Mesodermal cell (in vitro differentiated cells): ENCODE results near the gene TMEM117.
"Not testable (repeated sequence)": the region's sequence is repeated elsewhere in the genome, so short reads cannot be mapped to it uniquely, and the experiment has no call there.

Experiments
- H3K27ac ChIP-seq: 2 replicates; pipeline ENCODE4 v1.7.0; 2013; ENCODE audit warnings: mild to moderate bottlenecking, low read depth, low read length, moderate library complexity; ENCODE audit not compliant: severe bottlenecking
- H3K36me3 ChIP-seq: 2 replicates; pipeline ENCODE4 v1.7.1; 2013; ENCODE audit warnings: mild to moderate bottlenecking, low read length, moderate library complexity; ENCODE audit not compliant: control insufficient read depth, insufficient read depth
- H3K4me1 ChIP-seq: one replicate; pipeline ENCODE4 v1.7.1; 2013; ENCODE audit warnings: mild to moderate bottlenecking, low read length; ENCODE audit not compliant: insufficient read depth, control insufficient read depth, poor library complexity, severe bottlenecking
- H3K4me3 ChIP-seq: 2 replicates; pipeline ENCODE4 v1.7.0; 2013; ENCODE audit warnings: low read length, control low read depth, mild to moderate bottlenecking; ENCODE audit not compliant: insufficient read depth, poor library complexity, severe bottlenecking; ENCODE audit errors: extremely low read depth
- H3K9me3 ChIP-seq: 2 replicates; pipeline ENCODE4 v1.7.1; 2013; ENCODE audit warnings: mild to moderate bottlenecking, low read length, moderate library complexity; ENCODE audit not compliant: control insufficient read depth
- WGBS, 2 experiments: methylation state at CpG; one replicate each; pipeline ENCODE4 v1.1.5; 2013; ENCODE audit warnings: missing lambda C conversion rate in 2 of 2; ENCODE audit not compliant: insufficient coverage in 2 of 2; 5-methylcytosine and 5-hydroxymethylcytosine counted together

TMEM117 gene

DNA sequence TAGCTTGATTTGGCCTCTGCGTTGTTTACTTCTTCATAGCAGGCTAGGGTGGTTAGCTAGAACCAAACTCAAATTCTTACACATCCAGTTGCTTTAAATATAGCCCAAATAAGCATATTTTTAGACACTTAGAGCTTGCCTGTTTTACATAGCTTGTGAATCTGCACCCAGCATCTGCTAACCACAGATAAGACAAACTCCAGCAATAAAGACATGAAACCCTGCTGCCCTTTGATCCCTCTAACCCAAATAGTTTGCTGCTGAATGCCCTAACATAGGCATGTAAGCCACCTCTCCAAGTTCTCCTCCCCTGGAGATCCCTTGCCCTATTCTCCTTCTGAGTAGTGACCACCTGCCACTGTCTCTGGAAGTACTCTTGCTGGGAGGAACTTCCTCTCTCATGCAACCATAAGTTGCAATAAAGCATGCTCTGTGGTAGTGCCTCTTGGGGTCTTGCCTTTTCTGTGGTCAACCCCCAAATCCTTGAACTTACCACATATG is 185.6 kb downstream of the TMEM117 start:
- Histone ChIP-seq H3K9me3 (no peaks in the 10 kb centered on the region), H3K4me1 (no peaks in the 10 kb centered on the region), H3K4me3 (no peak overlapping the region), H3K27ac (no peak overlapping the region), H3K36me3 (no peaks in the 10 kb centered on the region)
- WGBS, 2 experiments, result 100% methylated on average over 1 of the region's 1 CpG; no CpG with 5 or more reads in 1 of the 2 experiments

DNA sequence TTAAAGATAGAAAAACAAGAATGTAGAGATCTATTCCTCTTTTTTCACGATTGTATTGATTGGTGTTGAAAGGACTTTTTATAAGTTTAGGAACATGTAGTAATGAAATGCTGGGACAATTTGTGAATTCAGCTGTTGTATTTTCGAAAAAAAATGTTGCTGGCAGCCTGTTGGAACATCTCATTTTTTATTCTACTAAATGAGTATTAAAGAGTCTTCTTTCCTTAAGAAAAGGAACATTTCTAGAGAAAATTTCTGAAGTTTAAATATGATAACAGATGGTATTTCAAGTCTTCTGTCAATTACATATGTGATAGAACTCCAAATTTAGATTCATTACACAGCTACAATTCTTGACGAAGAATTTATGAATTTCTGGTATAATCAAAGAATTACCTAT is 189.6 kb downstream of the TMEM117 start:
- H3K27ac ChIP-seq, result no peak overlapping the region
- no peaks in the 10 kb centered on the region for H3K36me3 ChIP-seq
- WGBS, 2 experiments, result 80% methylated on average over 1 of the region's 3 CpGs; no CpG with 5 or more reads in 1 of the 2 experiments
- H3K4me1 ChIP-seq, result no peaks in the 10 kb centered on the region
- no peaks in the 10 kb centered on the region for H3K9me3 ChIP-seq
- H3K4me3 ChIP-seq, result no peak overlapping the region

DNA sequence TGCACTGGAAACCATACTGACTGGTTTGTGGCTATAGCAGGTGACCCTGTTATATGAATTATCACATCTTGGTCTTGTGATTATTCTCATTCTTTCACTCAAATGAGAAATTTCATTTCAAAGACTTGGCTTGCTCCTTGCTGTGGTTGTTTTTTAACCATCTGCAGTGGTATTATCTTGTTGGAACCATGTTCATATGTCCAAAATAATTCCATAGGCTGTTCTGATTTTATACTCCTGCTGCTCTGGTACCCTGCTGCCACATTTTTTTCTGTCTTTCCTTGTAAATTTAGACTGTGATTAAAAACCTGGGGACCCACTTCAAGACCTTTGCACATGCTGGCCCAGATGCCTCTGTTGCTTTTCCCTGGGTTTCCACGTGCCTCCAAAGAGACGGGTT is 190.2 kb downstream of the TMEM117 start:
- H3K4me3 ChIP-seq, result no peak overlapping the region
- H3K4me1 ChIP-seq, result no peaks in the 10 kb centered on the region
- no peaks in the 10 kb centered on the region for H3K36me3 ChIP-seq
- WGBS, 2 experiments, result 75 to 100% methylated on average over 1 to 2 of the region's 2 CpGs
- H3K27ac ChIP-seq, result no peak overlapping the region
- no peaks in the 10 kb centered on the region for H3K9me3 ChIP-seq

DNA sequence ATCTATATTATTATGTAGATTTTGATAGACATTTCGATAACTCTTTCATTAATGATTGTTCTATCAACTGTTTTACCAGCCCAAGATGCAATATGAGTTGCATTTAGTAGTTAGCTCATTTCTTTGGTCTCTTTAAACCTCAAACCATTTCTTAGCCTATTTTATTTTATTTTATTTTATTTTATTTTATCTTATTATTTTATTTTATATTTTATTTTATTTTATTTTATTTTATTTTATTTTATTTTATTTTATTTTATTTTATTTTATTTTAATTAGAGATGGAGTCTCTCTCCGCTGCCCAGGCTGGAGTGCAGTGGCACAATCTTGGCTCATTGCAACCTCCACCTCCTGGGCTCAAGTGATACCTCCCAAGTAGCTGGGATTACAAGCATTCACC is 191.0 kb downstream of the TMEM117 start:
- H3K9me3 ChIP-seq, H3K4me1 ChIP-seq, H3K36me3 ChIP-seq, H3K4me3 ChIP-seq, H3K27ac ChIP-seq: not testable (repeated sequence)
- WGBS, 2 experiments, result no CpG with 5 or more reads among the region's 2 CpGs

DNA sequence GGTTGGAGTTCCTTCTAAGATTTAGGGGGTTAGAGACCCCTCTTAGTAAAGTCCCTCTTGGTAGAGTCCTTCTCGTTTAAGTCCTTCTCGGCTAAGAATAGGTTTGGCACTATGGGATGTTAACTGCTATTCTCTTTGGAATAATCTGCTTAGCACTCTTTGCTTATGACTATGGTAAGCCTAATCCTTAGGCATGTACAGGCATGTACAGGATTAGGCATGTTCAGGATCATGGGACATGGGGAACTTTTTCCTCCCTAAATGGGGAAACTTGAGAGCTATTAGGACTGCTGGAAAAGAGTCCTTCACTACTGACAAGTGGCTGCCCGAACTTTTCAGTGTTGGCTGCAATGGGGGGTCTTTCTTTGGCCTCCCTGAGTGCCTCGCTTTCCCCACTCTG is 193.3 kb downstream of the TMEM117 start:
- WGBS, 2 experiments, result 72 to 94% methylated on average over 2 to 4 of the region's 4 CpGs
- Histone ChIP-seq H3K27ac (no peak overlapping the region), H3K36me3 (no peaks in the 10 kb centered on the region), H3K4me1 (no peaks in the 10 kb centered on the region), H3K4me3 (no peak overlapping the region), H3K9me3 (peaks cover 7% of the 10 kb centered on the region)

DNA sequence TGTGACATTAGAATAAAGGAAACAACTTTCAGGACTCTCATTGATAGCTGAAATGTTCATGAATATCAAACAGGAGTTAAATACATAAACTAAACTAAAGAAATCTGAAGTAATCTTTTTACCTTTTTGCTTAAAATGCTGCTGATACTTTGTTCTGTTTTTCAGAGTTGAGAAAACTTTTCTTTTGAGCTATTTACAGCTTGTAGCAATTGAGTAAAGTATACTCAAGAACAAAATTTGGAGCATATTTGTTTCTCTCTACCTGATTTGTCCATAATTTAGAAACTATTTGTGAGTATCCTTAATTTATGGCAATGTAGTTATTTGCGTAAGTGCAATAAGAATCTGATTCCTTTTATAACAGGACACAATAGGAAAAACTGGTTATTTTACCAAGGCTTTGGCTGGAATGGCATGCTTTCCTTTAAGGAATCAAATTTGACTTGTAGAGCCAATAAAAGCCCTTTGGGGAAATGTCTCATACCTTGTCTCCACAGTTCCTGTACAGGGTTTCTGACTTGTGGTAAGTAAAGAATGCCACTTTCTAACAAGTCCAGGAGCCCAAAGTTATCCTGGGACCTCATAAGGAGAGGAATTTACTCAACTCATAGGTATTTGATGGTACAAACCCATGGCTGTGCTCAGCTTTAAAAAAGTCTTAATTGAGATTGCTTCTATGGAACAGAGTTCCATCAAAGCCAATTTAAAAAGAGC is 195.7 kb downstream of the TMEM117 start:
- H3K27ac ChIP-seq, result no peak overlapping the region
- WGBS, 2 experiments, result no CpG with 5 or more reads among the region's 1 CpG
- no peaks in the 10 kb centered on the region for H3K4me1 ChIP-seq
- no peaks in the 10 kb centered on the region for H3K36me3 ChIP-seq
- H3K9me3 ChIP-seq, result peaks cover 7% of the 10 kb centered on the region
- no peak overlapping the region for H3K4me3 ChIP-seq

DNA sequence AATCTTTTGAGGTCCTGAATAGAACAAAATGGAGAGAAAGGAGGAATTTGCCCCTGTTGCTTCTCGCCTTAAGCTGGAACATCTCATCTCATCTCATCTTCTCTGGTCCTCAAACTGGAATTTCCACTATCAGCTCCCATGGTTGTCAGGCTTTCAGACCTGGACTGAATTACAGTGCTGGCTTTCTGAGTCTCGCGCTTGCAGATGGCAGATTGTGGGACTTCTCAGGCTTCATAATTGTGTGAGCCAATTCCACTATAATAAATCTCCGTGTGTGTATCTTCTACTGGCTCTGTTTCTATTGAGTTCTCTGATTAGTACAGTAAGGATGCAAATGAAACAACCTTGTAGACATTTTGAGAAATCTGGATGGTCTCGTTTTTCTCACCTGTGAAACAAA is 199.0 kb downstream of the TMEM117 start:
- Histone ChIP-seq H3K27ac (no peak overlapping the region), H3K4me3 (no peak overlapping the region), H3K4me1 (no peaks in the 10 kb centered on the region), H3K9me3 (peaks cover 7% of the 10 kb centered on the region), H3K36me3 (no peaks in the 10 kb centered on the region)
- 83 to 100% methylated on average over 1 to 3 of the region's 5 CpGs for WGBS, 2 experiments

DNA sequence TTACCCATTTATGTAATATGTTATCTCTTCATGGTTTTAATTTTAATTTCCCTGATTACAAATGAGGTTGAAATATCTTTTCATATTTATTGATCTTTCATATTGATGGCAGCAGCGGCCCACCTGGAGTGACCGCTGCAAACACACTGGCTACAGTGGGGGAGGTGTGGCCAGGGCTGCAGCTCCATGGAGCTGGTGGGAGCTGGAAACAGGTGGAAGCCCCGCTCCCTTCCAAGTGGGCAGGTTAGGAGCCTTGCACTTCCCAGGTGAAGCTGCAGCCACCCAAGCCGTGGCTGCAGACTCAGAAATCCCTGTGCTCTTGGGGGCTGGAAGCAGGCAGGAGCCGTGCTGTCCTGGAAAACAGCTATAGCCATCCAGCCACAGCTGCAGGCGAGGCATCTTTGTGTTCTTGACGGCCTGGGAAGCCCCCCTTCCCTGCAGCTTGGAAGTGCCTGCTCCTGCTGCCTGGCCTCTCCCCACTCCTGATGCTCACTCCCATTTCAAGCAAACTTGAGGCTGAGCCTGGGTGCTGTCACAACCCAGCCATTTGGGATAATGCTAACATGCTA is 201.1 kb downstream of the TMEM117 start:
- H3K9me3 ChIP-seq, result no peaks in the 10 kb centered on the region
- 88 to 95% methylated on average over 5 to 6 of the region's 7 CpGs for whole genome bisulfite sequencing, 2 experiments
- H3K4me1 ChIP-seq, result no peaks in the 10 kb centered on the region
- H3K27ac ChIP-seq, result no peak overlapping the region
- H3K36me3 ChIP-seq, result no peaks in the 10 kb centered on the region
- H3K4me3 ChIP-seq, result no peak overlapping the region

DNA sequence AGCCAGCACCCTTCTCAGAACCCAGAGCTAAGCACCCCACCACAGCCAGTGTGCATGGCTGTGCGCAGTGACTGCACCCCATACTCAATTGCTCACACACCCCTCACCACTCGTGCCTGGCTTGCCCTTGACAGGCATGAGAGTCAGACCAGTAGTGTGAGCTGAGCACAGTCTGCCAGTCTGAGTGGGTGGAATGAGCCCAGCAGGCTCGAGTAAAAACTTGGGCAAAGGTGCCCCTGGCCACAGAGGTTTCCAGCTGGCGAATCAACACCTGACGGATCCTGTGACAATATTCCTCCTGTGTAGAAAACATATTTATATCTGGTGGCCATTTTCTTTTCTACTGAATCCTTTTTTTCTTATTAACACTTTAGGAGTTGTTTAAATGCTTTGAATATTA is 202.5 kb downstream of the TMEM117 start:
- no peaks in the 10 kb centered on the region for H3K4me1 ChIP-seq
- WGBS, 2 experiments, result 66% methylated on average over 2 of the region's 5 CpGs; no CpG with 5 or more reads in 1 of the 2 experiments
- no peak overlapping the region for H3K27ac ChIP-seq
- no peaks in the 10 kb centered on the region for H3K36me3 ChIP-seq
- no peaks in the 10 kb centered on the region for H3K9me3 ChIP-seq
- H3K4me3 ChIP-seq, result no peak overlapping the region

DNA sequence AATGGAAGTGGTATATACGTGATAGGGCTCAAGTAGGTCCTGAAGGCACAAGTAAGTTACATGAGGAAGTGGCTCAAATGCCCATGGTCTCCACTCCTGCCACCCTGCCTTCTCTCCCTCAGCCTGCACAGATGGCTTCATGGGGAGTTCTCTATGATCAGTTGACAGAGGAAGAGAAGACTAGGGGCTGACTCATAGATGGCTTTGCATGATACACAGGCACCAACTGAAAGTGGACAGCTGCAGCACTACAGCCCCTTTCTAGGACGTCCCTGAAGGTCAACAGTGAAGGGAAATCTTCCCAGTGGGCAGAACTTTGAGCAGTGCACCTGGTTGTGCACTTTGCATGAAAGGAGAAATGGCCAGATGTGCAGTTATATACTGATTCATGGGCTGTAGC is 208.6 kb downstream of the TMEM117 start:
- not testable (repeated sequence) for H3K4me1 ChIP-seq, H3K4me3 ChIP-seq, H3K27ac ChIP-seq, H3K36me3 ChIP-seq, H3K9me3 ChIP-seq
- 64 to 88% methylated on average over 2 of the region's 2 CpGs for WGBS, 2 experiments

DNA sequence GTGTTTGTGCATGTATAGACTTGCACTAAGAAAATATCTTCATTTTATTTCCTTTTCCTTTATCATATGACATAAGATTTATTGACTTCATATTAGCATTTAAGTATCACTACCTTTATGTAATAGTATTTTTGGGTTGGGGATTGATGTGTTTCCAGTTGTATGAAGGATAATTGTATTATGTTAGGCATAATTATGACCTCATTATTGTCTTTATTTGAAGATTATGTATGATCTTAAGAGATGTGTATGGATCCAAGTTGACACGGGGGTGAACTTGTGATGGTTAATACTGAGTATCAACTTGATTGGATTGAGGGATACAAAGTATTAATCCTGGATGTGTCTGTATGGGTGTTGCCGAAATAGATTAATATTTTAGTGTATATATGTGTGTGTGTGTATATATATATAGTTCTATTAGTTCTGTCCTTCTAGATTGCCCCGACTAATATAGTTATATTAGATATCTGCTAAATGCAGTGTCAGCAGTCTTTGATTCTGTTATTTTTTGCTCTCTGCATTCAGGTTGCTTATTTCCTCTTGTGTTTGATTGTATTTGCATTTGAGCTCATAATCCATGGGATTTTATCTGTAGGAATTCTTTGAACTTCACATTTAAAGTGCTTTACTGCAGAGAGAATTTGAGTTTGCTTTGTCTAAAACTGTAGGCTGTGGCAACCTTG is 211.0 kb downstream of the TMEM117 start:
- no peak overlapping the region for H3K27ac ChIP-seq
- no peak overlapping the region for H3K4me3 ChIP-seq
- 100% methylated on average over 1 to 2 of the region's 3 CpGs for WGBS, 2 experiments
- no peaks in the 10 kb centered on the region for H3K4me1 ChIP-seq
- no peaks in the 10 kb centered on the region for H3K9me3 ChIP-seq
- H3K36me3 ChIP-seq, result no peaks in the 10 kb centered on the region
